ENCODE data around the gene GALNS.

GALNS gene

GRCh38 chr16:88864099-88864498, 7.4 kb upstream of the GALNS start:
- H3K27me3 ChIP-seq (ENCODE audit: control insufficient read depth in 1 of 2, insufficient read depth in 2 of 2, low read length in 2 of 2) = peaks cover 0 to 3% of the 10 kb centered on the region in 2 donors

DNA sequence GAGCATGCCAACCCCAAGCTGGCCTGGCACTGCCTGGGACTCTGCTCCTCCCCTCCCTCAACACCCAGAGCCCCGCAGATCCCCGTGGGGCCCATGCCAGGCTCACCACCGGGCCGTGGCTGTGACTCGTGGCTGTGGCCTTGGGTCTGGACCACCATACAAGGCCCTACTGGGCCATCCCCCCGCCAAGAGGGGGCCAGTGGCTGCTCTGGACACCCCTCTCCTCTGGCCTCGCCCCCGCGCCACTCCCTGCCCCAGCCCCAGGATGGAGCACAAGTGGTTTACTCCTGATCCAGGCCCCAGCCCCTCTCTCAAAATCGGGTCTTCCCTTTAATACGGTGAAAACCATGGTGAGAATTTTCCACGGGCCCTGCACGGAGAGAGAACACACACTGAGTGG, 6.7 kb upstream of the GALNS start:
- H3K27me3 ChIP-seq (ENCODE audit: control insufficient read depth in 1 of 2, insufficient read depth in 2 of 2, low read length in 2 of 2) = peaks cover 0 to 3% of the 10 kb centered on the region in 2 donors

More at GRCh38 chr16:88864099-88864498, 7.4 kb upstream of the GALNS start:
- Histone ChIP-seq H3K9ac (ENCODE audit: low read length in 2 of 2) (no peak overlapping the region), H3K9me3 (ENCODE audit: control insufficient read depth in 2 of 2, low read length in 2 of 2) (no peaks in the 10 kb centered on the region), H3K4me3 (ENCODE audit: low read length in 2 of 2) (no peak overlapping the region), H3K27ac (ENCODE audit: low read length) (no peak overlapping the region), H3K4me1 (ENCODE audit: control insufficient read depth, insufficient read depth, low read length) (peaks cover 5% of the 10 kb centered on the region), H3K36me3 (ENCODE audit: control insufficient read depth in 2 of 2, insufficient read depth in 2 of 2, low read length in 2 of 2) (peaks cover 25 to 26% of the 10 kb centered on the region in 2 donors)

GRCh38 chr16:88862968-88863367, 6.2 kb upstream of the GALNS start:
- peaks cover 0 to 3% of the 10 kb centered on the region in 2 donors for H3K27me3 ChIP-seq (ENCODE audit: control insufficient read depth in 1 of 2, insufficient read depth in 2 of 2, low read length in 2 of 2)
- no peak overlapping the region for H3K9ac ChIP-seq (ENCODE audit: low read length in 2 of 2)
- peaks cover 14% of the 10 kb centered on the region for H3K4me1 ChIP-seq (ENCODE audit: control insufficient read depth, insufficient read depth, low read length)
- no peaks in the 10 kb centered on the region for H3K9me3 ChIP-seq (ENCODE audit: control insufficient read depth in 2 of 2, low read length in 2 of 2)
- H3K4me3 ChIP-seq (ENCODE audit: low read length in 2 of 2) = no peak overlapping the region
- H3K36me3 ChIP-seq (ENCODE audit: control insufficient read depth in 2 of 2, insufficient read depth in 2 of 2, low read length in 2 of 2) = peaks cover 27 to 30% of the 10 kb centered on the region in 2 donors
- no peak overlapping the region for H3K27ac ChIP-seq (ENCODE audit: low read length)

More for the DNA sequence above, 6.7 kb upstream of the GALNS start:
- Histone ChIP-seq H3K4me1 (ENCODE audit: control insufficient read depth, insufficient read depth, low read length) (peaks cover 10% of the 10 kb centered on the region), H3K36me3 (ENCODE audit: control insufficient read depth in 2 of 2, insufficient read depth in 2 of 2, low read length in 2 of 2) (peaks cover 27 to 30% of the 10 kb centered on the region in 2 donors), H3K4me3 (ENCODE audit: low read length in 2 of 2) (no peak overlapping the region), H3K9ac (ENCODE audit: low read length in 2 of 2) (no peak overlapping the region), H3K27ac (ENCODE audit: low read length) (no peak overlapping the region), H3K9me3 (ENCODE audit: control insufficient read depth in 2 of 2, low read length in 2 of 2) (no peaks in the 10 kb centered on the region)

DNA sequence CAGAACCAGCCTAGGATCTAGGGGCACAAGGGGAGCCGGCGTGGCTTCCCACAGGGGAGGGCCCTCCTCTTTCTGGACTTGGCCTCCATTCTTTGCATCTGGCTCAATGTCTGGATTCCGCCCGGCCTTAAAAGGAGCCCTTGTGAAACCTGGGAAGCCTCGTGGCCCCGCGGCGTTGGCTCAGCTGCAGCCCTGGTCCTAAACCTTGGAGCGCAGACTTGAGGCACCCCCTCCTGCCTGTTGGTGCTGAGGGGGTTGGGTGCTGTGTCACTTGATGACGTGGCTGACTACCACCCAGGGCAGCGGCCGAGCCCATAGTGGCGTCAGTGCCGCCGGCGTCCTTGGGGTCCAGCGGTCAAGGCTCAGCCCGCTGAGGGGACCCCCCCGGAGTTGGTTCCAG, 4.6 kb upstream of the GALNS start:
- Histone ChIP-seq H3K9me3 (ENCODE audit: control insufficient read depth in 2 of 2, low read length in 2 of 2) (no peaks in the 10 kb centered on the region), H3K36me3 (ENCODE audit: control insufficient read depth in 2 of 2, insufficient read depth in 2 of 2, low read length in 2 of 2) (peaks cover 27 to 30% of the 10 kb centered on the region in 2 donors), H3K4me3 (ENCODE audit: low read length in 2 of 2) (no peak overlapping the region), H3K27me3 (ENCODE audit: control insufficient read depth in 1 of 2, insufficient read depth in 2 of 2, low read length in 2 of 2) (peaks cover 0 to 3% of the 10 kb centered on the region in 2 donors), H3K4me1 (ENCODE audit: control insufficient read depth, insufficient read depth, low read length) (peaks cover 22% of the 10 kb centered on the region), H3K9ac (ENCODE audit: low read length in 2 of 2) (no peak overlapping the region), H3K27ac (ENCODE audit: low read length) (no peak overlapping the region)

GRCh38 chr16:88859381-88860091, 2.8 kb upstream of the GALNS start:
- H3K4me1 ChIP-seq (ENCODE audit: control insufficient read depth, insufficient read depth, low read length) = peaks cover 30% of the 10 kb centered on the region
- no peaks in the 10 kb centered on the region for H3K9me3 ChIP-seq (ENCODE audit: control insufficient read depth in 2 of 2, low read length in 2 of 2)
- H3K9ac ChIP-seq (ENCODE audit: low read length in 2 of 2) = no peak overlapping the region
- H3K36me3 ChIP-seq (ENCODE audit: control insufficient read depth in 2 of 2, insufficient read depth in 2 of 2, low read length in 2 of 2) = peaks cover 27 to 30% of the 10 kb centered on the region in 2 donors
- no peaks in the 10 kb centered on the region for H3K27me3 ChIP-seq (ENCODE audit: control insufficient read depth in 1 of 2, insufficient read depth in 2 of 2, low read length in 2 of 2)
- H3K4me3 ChIP-seq (ENCODE audit: low read length in 2 of 2) = no peak overlapping the region
- no peak overlapping the region for H3K27ac ChIP-seq (ENCODE audit: low read length)

DNA sequence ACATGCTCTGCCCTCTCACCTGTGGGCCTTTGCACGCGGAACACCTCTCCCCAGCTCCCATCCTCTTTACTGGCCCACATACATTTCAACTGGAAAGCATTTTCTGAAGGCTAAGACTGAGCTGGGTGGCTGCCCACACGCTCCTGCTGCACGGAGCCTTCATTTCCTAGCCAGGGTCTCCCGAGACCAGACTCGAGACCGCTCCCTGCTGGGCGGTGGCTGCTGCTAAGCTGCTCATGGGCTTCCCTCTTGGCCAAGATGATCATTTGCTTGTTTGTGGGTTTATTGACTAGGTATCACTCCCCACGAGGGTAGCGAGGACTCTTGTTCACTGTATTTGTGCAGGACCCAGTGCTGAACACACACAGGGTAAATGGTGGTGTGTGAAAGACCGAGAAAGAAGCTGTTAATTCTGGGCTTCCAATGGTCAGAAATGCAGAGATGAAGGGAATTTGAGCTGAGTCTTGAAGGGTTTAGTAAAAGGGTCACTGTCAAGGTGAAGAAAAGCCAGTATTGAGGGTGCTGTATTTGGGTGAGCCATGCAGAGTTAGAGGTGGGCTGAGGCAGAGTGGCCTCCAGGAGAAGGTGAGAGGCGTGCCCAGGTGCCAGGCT, 1.1 kb upstream of the GALNS start:
- H3K27ac ChIP-seq (ENCODE audit: low read length) = peak overlapping the region; percentile 64

GRCh38 chr16:88856122-88856827, 472 bp downstream of the GALNS start:
- Histone ChIP-seq H3K27ac (ENCODE audit: low read length) (peak overlapping the region; percentile 64), H3K4me3 (ENCODE audit: low read length in 2 of 2) (peak overlapping the region; percentile 43 to 96), H3K9ac (ENCODE audit: low read length in 2 of 2) (peak overlapping the region; percentile 40 to 60), H3K9me3 (ENCODE audit: control insufficient read depth in 2 of 2, low read length in 2 of 2) (no peaks in the 10 kb centered on the region), H3K36me3 (ENCODE audit: control insufficient read depth in 2 of 2, insufficient read depth in 2 of 2, low read length in 2 of 2) (peaks cover 19 to 22% of the 10 kb centered on the region in 2 donors), H3K27me3 (ENCODE audit: control insufficient read depth in 1 of 2, insufficient read depth in 2 of 2, low read length in 2 of 2) (no peaks in the 10 kb centered on the region), H3K4me1 (ENCODE audit: control insufficient read depth, insufficient read depth, low read length) (peaks cover 35% of the 10 kb centered on the region)

More for the DNA sequence above, 1.1 kb upstream of the GALNS start:
- H3K4me3 ChIP-seq (ENCODE audit: low read length in 2 of 2) = peak overlapping the region; percentile 77 to 96
- H3K9me3 ChIP-seq (ENCODE audit: control insufficient read depth in 2 of 2, low read length in 2 of 2) = no peaks in the 10 kb centered on the region
- peaks cover 27 to 30% of the 10 kb centered on the region in 2 donors for H3K36me3 ChIP-seq (ENCODE audit: control insufficient read depth in 2 of 2, insufficient read depth in 2 of 2, low read length in 2 of 2)
- peaks cover 35% of the 10 kb centered on the region for H3K4me1 ChIP-seq (ENCODE audit: control insufficient read depth, insufficient read depth, low read length)
- peak overlapping the region; percentile 74 to 81 for H3K9ac ChIP-seq (ENCODE audit: low read length in 2 of 2)
- no peaks in the 10 kb centered on the region for H3K27me3 ChIP-seq (ENCODE audit: control insufficient read depth in 1 of 2, insufficient read depth in 2 of 2, low read length in 2 of 2)

- Histone ChIP-seq H3K27ac (ENCODE audit: low read length) (no peak overlapping the region), H3K4me3 (ENCODE audit: low read length in 2 of 2) (peak overlapping the region; percentile 43 to 76), H3K36me3 (ENCODE audit: control insufficient read depth in 2 of 2, insufficient read depth in 2 of 2, low read length in 2 of 2) (peaks cover 17 to 20% of the 10 kb centered on the region in 2 donors), H3K9me3 (ENCODE audit: control insufficient read depth in 2 of 2, low read length in 2 of 2) (no peaks in the 10 kb centered on the region), H3K9ac (ENCODE audit: low read length in 2 of 2) (peak overlapping the region in 1 of 2 donors; percentile 15), H3K4me1 (ENCODE audit: control insufficient read depth, insufficient read depth, low read length) (peaks cover 35% of the 10 kb centered on the region), H3K27me3 (ENCODE audit: control insufficient read depth in 1 of 2, insufficient read depth in 2 of 2, low read length in 2 of 2) (no peaks in the 10 kb centered on the region)
Observed at GRCh38 chr16:88855736-88856121, 1.0 kb downstream of the GALNS start.

DNA sequence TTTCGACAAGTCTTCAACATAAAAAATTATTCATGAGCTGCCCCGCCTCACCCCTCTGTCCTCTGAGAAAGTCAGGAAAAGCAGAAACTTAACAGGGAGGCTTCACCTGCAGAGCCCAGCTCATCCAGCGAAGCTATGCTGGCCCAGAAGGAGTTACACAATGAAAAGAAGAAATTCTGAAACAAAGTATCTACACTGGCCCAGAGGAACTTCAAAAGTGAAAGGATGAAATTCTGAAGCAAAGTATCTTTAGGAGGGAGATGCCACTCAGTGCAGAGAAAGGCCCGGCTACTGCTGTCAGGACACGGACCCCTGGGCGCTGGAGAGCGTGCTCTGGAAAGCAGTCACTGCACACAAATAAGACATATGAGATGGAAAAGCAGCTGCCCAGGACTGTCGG, 1.6 kb downstream of the GALNS start:
- Histone ChIP-seq H3K27ac (ENCODE audit: low read length) (no peak overlapping the region), H3K4me1 (ENCODE audit: control insufficient read depth, insufficient read depth, low read length) (peaks cover 35% of the 10 kb centered on the region), H3K9ac (ENCODE audit: low read length in 2 of 2) (no peak overlapping the region), H3K27me3 (ENCODE audit: control insufficient read depth in 1 of 2, insufficient read depth in 2 of 2, low read length in 2 of 2) (no peaks in the 10 kb centered on the region), H3K36me3 (ENCODE audit: control insufficient read depth in 2 of 2, insufficient read depth in 2 of 2, low read length in 2 of 2) (peaks cover 13 to 17% of the 10 kb centered on the region in 2 donors), H3K4me3 (ENCODE audit: low read length in 2 of 2) (no peak overlapping the region), H3K9me3 (ENCODE audit: control insufficient read depth in 2 of 2, low read length in 2 of 2) (no peaks in the 10 kb centered on the region)

DNA sequence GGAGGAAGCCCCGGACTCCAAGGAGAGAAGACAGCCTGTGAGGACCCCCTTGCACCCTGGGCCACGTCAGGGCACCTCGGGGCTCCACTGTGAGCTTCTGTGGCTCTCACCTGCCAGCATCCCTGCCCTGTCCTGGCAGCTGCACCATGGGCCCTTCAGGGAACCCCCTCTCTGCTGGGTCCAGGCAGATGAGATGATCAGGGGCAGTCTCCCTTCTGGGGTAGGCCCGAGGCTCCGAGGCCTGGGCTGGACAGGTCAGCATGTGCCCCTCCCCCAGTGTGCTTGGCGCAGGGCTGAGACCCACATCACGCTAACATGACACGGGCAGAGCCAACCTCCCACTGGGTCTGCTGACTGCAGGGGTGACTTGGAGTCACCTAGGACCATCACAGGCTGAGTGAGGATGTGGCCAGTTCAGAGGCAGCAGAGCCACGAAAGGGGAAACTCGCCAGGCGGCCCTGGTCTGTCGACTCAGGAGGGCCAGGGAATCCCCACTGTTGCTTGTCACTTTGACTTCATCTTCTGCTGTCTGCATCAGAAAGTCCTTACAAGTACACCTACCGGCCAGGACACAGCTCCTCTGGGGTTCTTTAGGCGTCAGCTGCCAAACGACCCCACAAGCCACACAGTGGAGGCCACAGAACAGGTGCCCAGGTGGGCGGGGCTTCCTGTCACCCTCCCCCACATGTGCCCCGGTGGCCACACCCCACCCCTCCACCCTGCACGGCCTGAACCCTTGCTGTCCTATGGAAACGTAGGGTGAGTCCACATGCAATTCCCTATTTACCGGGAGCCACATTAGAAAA, 2.2 kb downstream of the GALNS start:
- H3K9me3 ChIP-seq (ENCODE audit: control insufficient read depth in 2 of 2, low read length in 2 of 2) = no peaks in the 10 kb centered on the region
- no peaks in the 10 kb centered on the region for H3K27me3 ChIP-seq (ENCODE audit: control insufficient read depth in 1 of 2, insufficient read depth in 2 of 2, low read length in 2 of 2)
- peaks cover 34% of the 10 kb centered on the region for H3K4me1 ChIP-seq (ENCODE audit: control insufficient read depth, insufficient read depth, low read length)
- peaks cover 6 to 13% of the 10 kb centered on the region in 2 donors for H3K36me3 ChIP-seq (ENCODE audit: control insufficient read depth in 2 of 2, insufficient read depth in 2 of 2, low read length in 2 of 2)
- no peak overlapping the region for H3K27ac ChIP-seq (ENCODE audit: low read length)
- H3K9ac ChIP-seq (ENCODE audit: low read length in 2 of 2) = no peak overlapping the region
- no peak overlapping the region for H3K4me3 ChIP-seq (ENCODE audit: low read length in 2 of 2)
